A673 (cell line): ENCODE results near the gene YJU2. TPM values are rescaled to one million over a fixed set of nuclear protein-coding genes. Genes with fewer than 3 reads are reported as not detected.

Experiments
- BruUV-seq: library from RNA; stranded (reverse); fragments of 400-500 nt; replicated peaks from 2 replicates; lab custom pipeline; 2021; lab: Mats Ljungman, UMichigan
- CTCF ChIA-PET: fragments of 300-600 bp; sonication (Branson Sonifier 250); formaldehyde crosslinking; loops from one replicate; lab custom pipeline; 2022; ENCODE audit warnings: antibody characterized with exemption; lab: Charles Lee
- POLR2A ChIA-PET: fragments of 300-600 bp; sonication (Branson Sonifier 250); formaldehyde crosslinking; loops from one replicate; lab custom pipeline; 2022; ENCODE audit warnings: antibody characterized with exemption; ENCODE audit not compliant: low non-redundant PET; lab: Charles Lee
- DNase-seq: peaks from one replicate; pipeline ENCODE4 v3.0.0-alpha.2; 2015; ENCODE audit warnings: low spot score
- H3K27ac ChIP-seq: fragments of 200-600 bp; sonication (generic); 2 replicates; pipeline ENCODE4 v1.5.1; 2016; ENCODE audit warnings: mixed run types, low read depth, mild to moderate bottlenecking, mixed read lengths, antibody characterized with exemption, low read length; ENCODE audit not compliant: poor library complexity, severe bottlenecking
- H3K27me3 ChIP-seq: fragments of 200-600 bp; sonication (generic); replicated peaks from 2 replicates; pipeline ENCODE4 v1.6.1; 2017; ENCODE audit warnings: mixed run types, low read depth, mild to moderate bottlenecking, mixed read lengths, antibody characterized with exemption, low read length; ENCODE audit not compliant: insufficient read depth, poor library complexity
- H3K36me3 ChIP-seq: fragments of 200-600 bp; sonication (generic); 2 replicates; pipeline ENCODE4 v1.6.1; 2016; ENCODE audit warnings: mixed run types, mild to moderate bottlenecking, mixed read lengths, antibody characterized with exemption, low read length; ENCODE audit not compliant: insufficient read depth, poor library complexity, severe bottlenecking
- H3K4me1 ChIP-seq: fragments of 200-600 bp; sonication (generic); 2 replicates; pipeline ENCODE4 v1.6.1; 2017; ENCODE audit warnings: mixed run types, mild to moderate bottlenecking, mixed read lengths, antibody characterized with exemption, low read length; ENCODE audit not compliant: insufficient read depth, poor library complexity, severe bottlenecking
- H3K4me3 ChIP-seq: fragments of 200-600 bp; sonication (generic); 2 replicates; pipeline ENCODE4 v1.5.1; 2016; ENCODE audit warnings: low read depth, mixed run types, mild to moderate bottlenecking, mixed read lengths, low read length; ENCODE audit not compliant: poor library complexity, severe bottlenecking
- H3K9me3 ChIP-seq: fragments of 200-600 bp; sonication (generic); 2 replicates; pipeline ENCODE4 v1.6.1; 2016; ENCODE audit warnings: mixed run types, low read depth, mild to moderate bottlenecking, mixed read lengths, antibody characterized with exemption, low read length; ENCODE audit not compliant: poor library complexity, severe bottlenecking
- CTCF ChIP-seq: fragments of 300-800, 200-600 bp; sonication (generic); conservative IDR thresholded peaks from 2 replicates; pipeline ENCODE4 v1.5.1; 2017; ENCODE audit warnings: low read depth, mild to moderate bottlenecking, antibody characterized with exemption, low read length, moderate library complexity, mixed read lengths
- EZH2 ChIP-seq: fragments of 200-600 bp; sonication (generic); IDR thresholded peaks from 2 replicates; pipeline ENCODE4 v1.6.1; 2017; ENCODE audit warnings: borderline replicate concordance, low read depth, mild to moderate bottlenecking, mixed read lengths, antibody characterized with exemption, low read length; ENCODE audit not compliant: poor library complexity, severe bottlenecking
- intact Hi-C: fragments of 100-400 bp; cut with micrococcal nuclease; formaldehyde crosslinking; loops from one replicate; pipeline ENCODE4 v1.10.0; 2022; ENCODE audit not compliant: unreplicated experiment
- total RNA-seq: library from RNA; stranded (reverse); gene quantifications from 2 replicates; pipeline ENCODE4 v1.2.3, GENCODE V29; 2021

Gene YJU2
- total RNA-seq, 1 experiment from 2014 or later: 34.7 TPM

DNA sequence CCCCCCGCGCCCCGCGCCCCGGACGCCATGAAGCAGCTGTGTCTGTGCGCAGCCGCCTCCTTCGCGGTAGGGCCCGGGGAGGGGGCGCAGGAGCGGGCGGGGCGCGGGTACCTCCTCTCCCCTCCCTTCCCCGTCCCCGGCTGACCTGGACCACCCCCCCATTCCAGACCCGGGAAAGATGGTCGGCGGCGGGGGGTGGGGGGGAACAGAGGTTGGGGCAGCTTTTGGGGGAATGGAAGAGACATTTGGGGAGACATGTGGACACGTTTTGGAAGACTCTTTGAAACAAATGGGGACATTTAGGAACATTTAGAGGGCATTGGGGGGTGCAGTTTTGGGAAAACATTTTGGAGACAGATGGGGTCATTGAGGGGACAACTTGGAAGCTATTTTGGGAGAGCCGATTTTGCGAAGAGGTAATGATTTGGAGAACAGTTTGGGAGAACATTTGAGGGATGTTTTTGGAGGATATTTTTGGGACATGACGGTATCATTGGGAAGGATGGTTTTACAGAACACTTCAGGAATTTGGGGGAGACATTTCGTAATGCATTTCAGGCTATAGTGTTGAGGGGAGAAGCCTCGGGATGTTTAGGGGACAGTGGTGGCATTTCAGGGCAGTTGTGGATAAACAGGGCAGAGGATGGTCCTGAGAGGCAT is 48.3 kb upstream of the YJU2 start:
- TF ChIP-seq CTCF (no peak), EZH2 (no peak)
- Histone ChIP-seq H3K27me3 (peaks cover 6% of the 10 kb centered on the region), H3K9me3 (no peaks in the 10 kb centered on the region), H3K36me3 (no peaks in the 10 kb centered on the region), H3K27ac (no peak overlapping the region), H3K4me3 (peak overlapping the region; percentile 43), H3K4me1 (no peaks in the 10 kb centered on the region)
- intact Hi-C loops: no loop called here
- no TSS peak for BruUV-seq
- ChIA-PET POLR2A (no interaction called here), CTCF (no interaction called here)
- DNase-seq: no peak

DNA sequence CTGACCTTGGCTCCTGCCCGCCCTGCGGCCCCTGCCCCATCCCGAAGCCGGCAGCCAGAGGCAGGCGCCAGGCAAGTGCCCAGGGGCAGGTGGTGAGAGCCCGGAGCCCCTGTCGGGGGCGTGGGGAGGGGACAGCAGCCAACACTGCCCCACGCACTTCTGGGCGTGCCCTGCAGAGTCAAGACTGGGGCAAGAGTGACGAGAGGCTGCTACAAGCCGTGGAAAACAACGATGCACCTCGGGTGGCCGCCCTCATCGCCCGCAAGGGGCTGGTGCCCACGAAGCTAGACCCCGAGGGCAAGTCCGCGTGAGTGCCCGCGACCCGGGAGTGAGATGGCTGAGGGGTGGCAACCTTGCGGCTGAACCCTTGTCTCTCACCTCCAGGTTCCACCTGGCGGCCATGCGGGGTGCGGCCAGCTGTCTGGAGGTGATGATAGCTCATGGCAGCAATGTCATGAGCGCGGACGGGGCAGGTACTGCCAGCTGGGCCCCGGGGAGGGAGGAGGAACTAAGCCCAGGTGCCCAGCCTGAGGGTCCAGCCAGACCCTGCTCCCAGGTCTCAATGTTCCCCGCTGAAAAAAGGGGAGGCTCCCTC is 47.1 kb upstream of the YJU2 start:
- Histone ChIP-seq H3K4me3 (no peak overlapping the region), H3K27me3 (peaks cover 6% of the 10 kb centered on the region), H3K4me1 (no peaks in the 10 kb centered on the region), H3K9me3 (no peaks in the 10 kb centered on the region), H3K36me3 (no peaks in the 10 kb centered on the region), H3K27ac (no peak overlapping the region)
- ChIA-PET CTCF (no interaction called here), POLR2A (no interaction called here)
- no peak for DNase-seq
- TF ChIP-seq EZH2 (no peak), CTCF (no peak)
- intact Hi-C loops: loop anchor here (10.0 kb wide), 1 partner anchor 55 kb away; no protein-coding TSS in a partner anchor
- BruUV-seq: no TSS peak

DNA sequence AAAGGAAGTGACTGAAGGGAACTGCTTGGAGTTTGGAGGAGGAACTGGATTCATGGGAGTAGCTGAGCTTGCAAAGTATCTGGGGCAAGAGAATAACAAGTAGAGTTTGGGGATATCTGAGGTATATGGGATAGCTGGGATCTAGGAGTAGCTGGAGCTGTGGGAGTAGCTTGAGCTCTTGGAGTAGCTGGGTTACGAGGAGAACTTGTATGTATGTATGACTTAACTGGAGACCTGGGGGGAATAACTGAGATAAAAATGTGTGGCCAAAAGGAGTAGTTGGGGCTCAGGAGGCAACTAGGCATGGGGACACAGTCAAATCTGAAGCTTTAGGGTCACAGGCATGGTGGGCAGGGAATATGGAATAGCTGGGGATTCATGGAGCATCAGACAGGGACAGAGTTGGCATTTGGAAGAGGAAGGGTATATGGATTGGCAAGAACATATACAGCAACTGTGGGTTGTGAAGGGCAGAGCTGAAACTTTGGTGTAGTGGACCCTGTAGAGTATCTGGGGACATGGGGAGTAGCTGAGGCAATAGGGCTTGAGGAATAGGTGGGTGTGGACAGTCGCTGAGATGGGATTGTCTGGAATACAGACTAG is 45.8 kb upstream of the YJU2 start:
- ChIA-PET POLR2A (no interaction called here), CTCF (interaction anchor here (2.3 kb wide), 1 partner anchor 14 kb away, joined by 7 read pairs; no protein-coding TSS in a partner anchor)
- TF ChIP-seq EZH2: no peak
- DNase-seq: no peak
- Histone ChIP-seq H3K4me1 (no peaks in the 10 kb centered on the region), H3K4me3 (no peak overlapping the region), H3K27ac (no peak overlapping the region), H3K36me3 (no peaks in the 10 kb centered on the region), H3K27me3 (peaks cover 6% of the 10 kb centered on the region), H3K9me3 (no peaks in the 10 kb centered on the region)
- intact Hi-C loops: loop anchor here (10.0 kb wide), 1 partner anchor 56 kb away; no protein-coding TSS in a partner anchor
- no TSS peak for BruUV-seq
